Retina (tissue), 1 donor: ENCODE measurements around the gene FOXP1.
"Not testable (repeated sequence)": the region's sequence is repeated elsewhere in the genome, so short reads cannot be mapped to it uniquely, and the experiment has no call there.

Experiments used
- DNase-seq: peaks from one replicate; pipeline ENCODE4 v3.0.0-alpha.2; 2016

Gene FOXP1

DNA sequence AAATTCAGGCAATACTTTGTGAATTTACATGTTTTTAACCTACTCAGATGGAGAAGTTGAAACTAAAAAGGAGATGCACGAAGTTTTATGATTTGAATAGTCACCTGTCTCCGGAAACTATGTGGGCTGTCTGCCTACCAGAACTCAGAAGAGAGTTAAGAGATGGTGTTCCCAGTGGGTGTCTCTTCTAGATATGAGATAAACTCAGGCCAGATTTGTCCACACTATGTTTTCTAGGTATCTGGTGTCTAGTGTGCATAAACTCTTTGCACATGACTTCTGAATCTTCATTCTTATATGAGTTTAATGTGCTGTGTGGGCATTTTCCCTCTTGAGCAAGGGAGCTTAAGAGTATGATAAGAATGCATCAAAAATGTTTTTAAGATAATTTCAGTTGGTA is 222.8 kb downstream of the FOXP1 start:
- no peak for DNase-seq

DNA sequence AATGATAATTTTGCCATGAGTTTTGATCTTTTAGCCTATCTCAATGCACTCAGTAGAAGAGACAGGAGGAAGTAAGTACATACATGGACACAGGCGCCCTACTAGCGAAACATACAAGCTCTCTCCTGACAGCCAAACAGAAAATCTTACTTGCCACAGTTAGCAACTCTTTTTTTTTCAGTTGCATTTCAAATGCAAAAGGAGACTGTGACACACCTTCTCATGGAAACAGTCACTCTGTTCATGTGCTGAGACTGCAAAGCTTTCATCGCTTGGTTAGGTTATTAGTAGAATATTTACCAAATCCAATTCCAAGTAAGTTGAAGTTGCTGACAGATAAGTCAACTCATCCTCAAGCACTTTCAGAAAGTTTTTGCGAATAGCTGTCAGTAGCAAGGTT is 223.3 kb downstream of the FOXP1 start:
- no peak for DNase-seq

DNA sequence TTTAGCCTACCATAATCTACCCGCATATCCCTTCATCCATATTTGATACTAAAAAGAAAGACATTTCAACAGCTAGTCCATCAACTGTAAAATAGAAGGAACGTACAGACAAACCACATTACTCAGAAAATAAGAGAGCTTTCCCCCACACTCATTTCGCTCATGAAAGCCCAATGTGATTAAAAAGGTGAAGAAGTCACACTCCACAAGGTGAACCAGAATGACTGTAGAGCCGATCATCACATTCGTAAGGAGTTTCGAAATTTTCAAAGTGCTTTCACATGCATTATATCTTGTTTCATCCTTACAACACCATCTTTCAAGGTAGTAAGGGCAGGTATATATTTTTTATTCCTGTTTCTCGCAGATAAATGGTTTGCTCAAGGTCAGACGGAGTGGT is 225.3 kb downstream of the FOXP1 start:
- DNase-seq = no peak

DNA sequence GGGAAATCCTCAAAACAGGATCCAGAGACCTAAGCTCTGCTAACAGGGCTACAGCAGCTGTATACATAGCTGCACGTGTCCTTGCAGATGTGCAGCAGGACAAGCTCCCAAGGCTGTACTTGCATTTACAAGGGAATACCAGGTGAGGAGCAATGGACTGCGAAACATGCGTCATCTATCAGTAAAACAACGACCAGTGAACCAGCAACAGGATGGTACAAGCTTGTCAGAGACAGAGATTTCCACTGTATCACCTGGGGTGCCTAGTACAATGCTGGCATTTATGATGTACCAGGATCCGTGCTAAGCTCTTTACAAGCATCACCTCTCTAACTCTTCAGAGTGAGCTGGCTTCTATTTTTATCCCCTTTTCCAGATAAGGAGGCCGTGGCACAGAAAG is 227.3 kb downstream of the FOXP1 start:
- no peak for DNase-seq

DNA sequence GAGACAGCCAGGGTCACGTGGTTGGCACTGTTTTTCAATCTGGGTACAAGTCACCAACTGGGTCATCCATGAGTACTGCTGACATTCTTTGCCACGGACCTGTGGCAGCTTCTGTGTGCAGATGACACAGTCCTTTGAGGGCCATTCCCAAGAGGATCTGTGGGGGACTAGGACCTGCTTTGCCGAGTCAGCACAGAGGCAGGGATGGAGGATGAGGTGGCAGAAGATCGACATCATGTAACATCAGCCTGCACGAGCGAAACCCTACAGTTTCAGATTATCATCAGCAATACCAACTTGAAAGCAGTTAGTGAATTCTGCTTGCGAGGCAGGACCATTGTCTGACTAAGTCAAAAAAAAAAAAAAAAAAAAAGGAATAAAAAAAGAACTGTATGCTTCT is 227.7 kb downstream of the FOXP1 start:
- no peak for DNase-seq

DNA sequence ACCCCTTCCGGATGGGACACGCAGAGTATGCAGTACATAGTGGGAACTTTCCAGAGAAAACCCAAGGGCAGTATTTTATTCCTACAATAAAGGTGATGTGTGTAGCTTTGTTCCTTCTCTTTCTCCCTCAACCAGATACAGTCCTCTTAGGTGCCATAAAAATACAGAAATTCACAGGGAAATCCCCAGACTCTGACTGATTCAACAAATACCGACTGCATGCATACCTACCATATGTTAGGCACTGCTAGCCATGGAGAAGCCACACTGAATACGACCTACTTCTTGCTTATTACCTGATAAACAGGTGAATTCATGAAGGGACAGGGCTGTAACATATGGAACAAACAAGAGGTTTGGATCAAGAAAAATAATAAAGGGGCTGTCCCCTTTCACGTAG is 228.5 kb downstream of the FOXP1 start:
- DNase-seq = no peak

DNA sequence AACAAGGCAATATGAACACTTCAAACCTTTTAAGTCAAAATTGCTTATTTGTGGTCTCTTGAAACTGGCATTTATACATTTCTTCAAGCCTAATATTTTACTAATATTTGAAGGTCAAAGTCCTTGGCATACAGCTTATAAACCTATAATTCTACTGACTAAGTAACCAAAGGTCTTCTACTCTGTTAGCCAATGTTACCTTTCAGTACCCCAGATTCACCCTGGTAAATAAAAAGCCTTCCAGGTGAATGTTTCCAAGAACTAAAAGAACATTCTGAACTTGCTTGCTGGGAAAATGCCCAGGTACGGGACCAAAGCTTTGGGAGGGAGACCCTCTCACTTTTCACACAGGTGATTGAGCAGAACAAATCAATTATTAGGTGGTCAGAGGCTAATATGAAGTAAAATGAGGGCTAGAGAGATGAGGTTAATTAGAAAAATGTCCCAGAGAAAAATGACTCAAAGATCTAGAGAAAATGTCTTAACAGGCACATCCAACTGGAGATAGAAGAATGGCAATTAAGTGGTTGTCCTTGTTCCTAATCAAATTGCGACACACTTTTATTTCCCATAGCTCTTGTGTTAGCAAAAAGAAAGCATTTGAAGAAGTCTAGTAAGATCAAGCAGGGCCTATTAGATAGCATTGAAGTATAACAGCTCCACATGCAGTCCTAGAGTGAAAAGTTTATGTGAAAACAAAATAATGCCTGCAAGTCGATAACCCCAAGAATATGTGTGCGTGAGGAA is 232.0 kb downstream of the FOXP1 start:
- no peak for DNase-seq

DNA sequence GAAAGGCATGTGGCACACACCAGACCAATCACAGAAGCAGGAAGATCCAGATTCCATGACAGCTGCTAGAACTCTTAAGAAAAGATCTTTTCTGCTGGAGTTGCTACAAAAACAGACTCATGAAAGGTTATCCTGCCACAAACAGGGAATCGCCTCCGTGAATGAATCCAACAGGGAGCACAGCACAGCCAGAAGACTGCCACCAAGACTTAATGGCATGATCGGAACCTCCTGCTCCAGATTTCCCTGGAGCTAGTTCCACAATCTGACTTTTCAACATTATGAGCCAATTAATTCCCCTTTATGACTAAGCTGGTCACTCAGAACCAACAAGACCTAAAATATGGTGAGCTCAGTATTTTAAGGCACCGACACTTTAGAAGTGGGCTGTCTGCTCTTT is 232.5 kb downstream of the FOXP1 start:
- no peak for DNase-seq

DNA sequence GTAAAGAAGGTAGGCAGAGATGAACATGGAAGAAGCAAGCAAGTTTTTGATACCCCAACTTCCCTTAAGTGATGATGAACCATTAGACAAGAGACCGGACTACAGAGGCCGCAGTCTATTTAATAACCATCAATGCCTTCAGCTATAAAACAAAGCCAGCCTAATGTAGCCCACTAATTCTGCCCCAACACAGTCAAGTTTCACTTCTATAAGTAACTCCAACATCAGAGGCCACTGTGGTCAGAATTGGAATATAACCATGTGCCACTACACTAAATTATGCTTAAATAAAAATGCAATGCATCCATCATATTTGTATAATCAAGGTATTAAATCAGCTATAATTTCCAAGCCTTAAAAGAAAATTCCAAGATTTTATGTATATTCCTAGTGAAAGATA is 234.7 kb downstream of the FOXP1 start:
- no peak for DNase-seq

DNA sequence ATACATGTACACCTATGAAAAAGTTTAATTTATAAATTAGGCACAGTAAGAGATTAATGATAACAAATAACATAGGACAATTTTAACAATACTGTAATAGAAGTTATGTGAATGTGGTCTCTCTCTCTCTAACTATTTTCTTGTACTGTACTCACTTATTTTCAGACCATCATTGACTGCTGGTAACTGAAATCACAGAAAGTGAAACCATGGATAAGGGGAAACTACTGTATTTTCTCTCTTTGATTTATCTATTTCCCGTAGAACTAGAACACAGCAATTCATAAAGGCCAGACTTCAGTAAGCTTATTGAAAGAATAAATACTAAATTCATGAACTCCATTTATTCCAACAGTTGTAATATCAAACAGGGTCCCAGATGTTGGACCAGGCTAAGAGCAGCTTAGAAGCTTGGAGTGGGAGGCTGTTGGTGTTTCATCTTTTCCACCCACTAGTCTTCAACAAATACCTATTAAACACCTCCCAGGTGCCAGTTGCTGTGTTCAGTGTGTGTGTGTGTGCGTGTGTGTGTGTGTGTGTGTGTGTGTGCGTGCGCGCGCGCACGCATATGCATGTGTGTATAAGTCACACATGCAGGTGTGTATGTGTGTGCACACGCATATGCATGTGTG is 235.4 kb downstream of the FOXP1 start:
- no peak for DNase-seq

DNA sequence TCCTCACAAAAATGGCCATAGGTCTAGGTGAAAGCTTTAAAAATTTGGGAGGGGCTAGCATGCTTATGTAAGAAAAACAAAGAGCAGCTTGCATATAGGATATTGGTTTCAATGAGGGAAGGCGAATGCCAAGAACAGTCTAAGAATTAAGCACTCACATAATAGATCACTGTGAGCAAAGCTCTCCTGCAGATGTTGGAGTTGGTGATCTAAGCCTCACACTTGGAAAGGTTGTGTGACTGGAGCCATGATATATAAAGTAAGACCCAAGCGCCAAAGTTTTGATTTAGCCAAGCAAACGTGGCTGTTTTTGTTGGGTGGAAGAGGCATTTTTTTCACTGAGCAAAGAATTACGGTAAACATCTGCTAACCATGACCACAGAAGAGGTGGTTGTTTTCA is 237.5 kb downstream of the FOXP1 start:
- DNase-seq = no peak

DNA sequence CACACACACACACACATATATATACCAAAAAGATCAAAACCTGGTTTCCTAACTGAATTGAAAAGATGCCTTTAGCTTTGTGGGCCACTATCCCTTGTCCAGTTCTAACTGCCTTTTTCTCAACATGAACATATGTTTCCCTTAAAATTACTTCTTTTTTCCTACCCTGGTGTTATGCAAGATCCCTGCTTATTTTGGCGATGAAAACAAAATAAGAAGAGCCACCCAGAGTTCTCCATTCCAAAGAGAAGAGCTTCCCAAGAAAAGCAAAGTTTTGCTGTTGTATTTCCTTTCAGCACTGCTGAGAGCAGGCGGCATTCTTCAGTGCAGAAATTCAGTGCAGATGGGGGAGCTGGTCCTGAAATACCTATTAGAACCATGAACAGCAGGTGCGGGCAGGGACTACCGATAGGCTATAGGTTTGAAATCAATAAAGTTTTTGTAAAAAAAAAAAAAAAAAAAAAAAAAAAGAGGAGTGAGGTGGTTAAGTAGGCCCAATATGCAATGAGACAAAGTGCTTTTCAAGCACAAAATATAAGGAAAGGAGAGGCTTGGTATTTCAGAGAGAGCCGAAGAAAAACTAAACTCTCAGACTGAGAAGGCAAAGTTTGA is 238.0 kb downstream of the FOXP1 start:
- DNase-seq = no peak

DNA sequence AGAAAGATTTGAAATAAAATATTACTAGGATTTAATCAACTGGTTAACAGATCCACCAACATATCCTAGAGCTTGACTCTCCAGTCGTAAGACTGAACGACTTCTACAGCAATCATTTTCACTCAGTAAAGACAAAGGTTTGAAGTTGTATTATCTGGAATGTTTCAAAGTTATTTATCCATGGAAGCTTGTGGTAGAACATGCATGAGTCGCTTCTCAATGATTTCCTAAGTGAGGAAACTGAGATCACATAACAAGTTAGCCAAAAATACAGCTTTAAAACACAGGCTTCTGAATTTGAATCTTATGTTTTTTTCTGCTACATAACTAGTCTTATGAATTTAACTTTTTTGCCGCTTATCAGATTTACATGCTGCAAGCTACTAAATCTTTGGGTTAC is 241.8 kb downstream of the FOXP1 start:
- DNase-seq = no peak

DNA sequence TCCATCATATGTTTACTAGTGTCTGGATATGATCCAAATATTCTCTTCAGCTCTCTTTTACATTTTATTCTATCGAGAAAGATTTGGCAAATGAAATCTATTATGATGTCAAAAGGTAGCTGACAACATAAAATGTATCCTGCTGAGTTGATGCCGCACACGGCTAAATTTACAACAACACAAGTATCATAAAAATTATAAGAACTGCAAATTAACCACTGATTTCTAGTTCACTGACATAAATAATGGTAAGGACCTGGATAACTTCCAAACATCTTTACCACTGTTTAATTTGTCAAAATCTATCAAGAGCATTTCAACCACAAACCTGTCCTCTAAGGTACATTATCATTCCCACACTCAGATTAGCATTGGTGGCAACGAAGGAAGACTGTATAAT is 244.5 kb downstream of the FOXP1 start:
- no peak for DNase-seq

DNA sequence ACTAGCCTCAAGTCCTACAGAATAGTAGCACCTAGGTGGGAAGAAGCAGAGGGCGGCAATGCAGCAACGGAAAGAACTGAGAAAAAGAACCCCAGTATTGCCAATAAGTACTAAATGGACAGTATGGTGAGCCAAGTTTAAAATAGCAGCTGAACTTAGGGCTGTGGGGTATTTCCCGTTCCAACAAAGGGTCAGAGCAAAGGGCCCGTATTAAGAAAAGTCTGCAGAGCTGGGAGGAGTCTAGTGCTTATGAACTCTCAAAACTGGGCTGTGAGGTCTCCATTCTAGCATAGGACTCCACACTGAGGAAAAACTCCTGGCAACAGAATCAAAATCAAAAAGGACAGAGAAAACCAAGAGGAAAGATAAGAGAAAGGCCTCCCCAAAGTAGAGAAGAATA is 250.7 kb downstream of the FOXP1 start:
- no peak for DNase-seq

DNA sequence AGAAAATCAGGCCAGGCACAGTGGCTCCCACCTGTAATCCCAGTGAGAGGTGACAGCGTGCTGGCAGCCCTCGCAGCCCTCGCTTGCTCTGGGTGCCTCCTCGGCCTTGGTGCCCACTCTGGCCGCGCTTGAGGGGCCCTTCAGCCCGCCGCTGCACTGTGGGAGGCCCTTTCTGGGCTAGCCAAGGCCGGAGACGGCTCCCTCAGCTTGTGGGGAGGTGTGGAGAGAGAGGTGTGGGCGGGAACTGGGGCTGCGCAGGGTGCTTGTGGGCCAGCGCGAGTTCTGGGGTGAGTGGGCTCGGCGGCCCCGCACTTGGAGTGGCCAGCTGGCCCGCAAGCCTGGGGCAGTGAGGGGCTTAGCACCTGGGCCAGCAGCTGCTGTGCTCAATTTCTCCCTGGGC is 252.6 kb downstream of the FOXP1 start:
- DNase-seq = no peak

DNA sequence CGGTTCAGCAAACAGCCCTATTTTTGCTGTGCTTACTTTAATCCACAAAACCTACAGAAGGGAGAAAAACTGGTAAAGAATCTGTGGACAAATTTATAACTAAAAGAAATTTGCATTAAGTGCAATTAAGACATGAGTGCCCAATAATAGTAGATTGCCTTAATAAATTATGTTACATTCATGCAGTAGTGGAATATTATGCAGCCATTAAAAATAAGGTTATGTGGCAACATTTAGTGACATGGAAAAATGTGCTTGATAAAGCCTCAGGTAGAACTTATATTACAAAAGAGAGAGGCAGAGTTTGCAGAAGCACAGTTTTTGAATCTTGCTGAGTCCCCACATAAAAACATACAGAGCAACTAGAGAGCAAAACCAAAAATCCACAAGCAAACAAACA is 253.0 kb downstream of the FOXP1 start:
- no peak for DNase-seq

DNA sequence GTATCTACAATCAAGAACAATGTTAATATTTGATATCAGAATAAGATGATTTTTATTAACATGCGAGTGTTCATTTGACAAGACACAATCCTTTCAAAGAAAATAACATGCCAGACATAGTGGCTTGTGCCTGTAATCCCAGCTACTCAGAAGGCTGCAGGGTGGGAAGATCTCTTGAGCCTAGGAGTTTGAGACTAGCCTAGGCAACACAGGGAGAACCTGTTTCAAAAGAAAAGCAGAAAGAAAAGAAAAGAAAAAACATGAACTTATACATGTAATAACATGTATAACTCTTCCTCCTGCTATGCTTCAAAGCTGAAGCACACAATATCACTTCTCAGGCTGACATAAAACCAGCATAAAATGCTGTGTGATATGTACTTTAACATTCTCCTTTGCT is 253.7 kb downstream of the FOXP1 start:
- no peak for DNase-seq

DNA sequence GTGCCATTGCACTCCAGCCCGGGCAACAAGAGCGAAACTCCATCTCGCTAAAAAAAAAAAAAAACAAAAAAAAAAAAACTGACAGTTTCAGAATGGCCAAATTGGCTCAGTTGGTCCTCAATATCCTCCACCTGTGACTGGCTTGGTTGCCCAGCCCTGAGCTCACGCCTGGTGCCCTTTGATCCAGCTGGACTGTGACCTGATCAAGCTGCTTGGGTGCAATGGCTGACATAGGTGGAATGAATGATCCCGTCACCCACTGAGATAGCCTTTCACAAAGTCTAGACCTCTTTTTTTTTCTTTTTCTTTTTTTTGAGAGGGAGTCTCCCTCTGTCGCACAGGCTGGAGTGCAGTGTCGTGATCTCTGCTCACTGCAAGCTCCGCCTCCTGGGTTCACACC is 254.6 kb downstream of the FOXP1 start:
- DNase-seq = no peak

DNA sequence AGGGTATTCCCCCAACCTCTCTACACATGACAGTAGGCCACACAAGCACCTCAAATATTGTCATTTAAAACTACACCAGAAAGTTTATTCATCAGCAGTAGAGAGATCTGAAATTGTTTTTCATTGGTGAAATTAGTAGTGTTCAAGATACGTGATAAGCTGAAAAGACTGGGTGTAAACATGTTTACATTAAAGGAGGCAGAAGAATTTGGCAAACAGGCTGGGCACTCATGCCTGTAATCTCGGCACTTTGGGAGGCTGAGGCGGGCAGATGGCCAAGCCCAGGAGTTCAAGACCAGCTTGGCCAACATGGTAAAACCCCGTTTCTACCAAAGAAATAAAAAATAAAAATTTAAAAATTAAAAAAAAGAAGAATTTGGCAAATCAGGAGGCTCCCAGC is 255.6 kb downstream of the FOXP1 start:
- DNase-seq = no peak

DNA sequence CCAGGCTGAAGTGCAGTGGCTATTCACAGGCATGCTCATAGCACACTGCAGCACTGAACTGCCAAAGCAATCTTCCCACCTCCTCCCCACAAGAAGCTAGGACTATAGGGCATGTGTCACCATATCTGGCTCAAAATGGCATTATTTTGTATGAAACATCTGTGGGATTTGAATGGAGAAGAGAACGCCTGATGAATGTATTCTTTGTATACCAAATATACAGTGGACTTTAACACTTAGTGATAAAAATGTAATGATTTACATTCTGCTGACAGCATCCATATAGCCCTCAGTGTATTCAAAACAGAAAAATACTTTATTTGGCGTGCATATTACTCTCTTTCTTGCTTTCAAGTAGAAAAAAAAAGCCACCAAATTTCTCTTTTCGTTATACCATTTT is 257.8 kb downstream of the FOXP1 start:
- no peak for DNase-seq

DNA sequence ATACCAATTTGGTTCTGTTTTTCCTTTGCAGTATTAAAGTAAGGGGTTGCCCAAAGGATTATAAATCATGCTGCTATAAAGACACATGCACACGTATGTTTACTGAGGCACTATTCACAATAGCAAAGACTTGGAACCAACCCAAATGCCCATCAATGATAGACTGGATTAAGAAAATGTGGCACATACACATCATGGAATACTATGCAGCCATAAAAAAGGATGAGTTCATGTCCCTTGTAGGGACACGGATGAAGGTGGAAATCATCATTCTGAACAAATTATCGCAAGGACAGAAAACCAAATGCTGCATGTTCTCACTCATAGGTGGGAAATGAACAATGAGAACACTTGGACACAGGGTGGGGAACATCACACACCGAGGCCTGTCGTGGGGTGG is 259.3 kb downstream of the FOXP1 start:
- not testable (repeated sequence) for DNase-seq

DNA sequence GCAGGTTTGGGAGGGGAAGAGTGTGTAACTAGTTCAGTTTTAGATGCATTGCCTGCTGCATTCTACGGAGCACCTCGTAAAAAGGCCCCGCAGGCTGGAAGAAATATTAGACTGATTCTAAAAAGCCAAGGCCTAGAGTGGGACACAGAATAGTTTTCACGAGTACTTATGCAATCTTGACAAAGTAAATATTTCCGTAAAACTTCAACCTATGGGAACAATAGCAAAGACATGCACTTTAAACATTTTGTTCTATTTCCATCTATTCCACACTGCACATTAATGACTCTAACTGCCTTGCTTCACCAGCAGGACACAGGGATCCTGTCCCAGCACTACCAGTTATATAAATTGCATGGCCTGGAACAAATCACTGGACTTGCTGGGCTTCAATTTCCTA is 260.0 kb downstream of the FOXP1 start:
- DNase-seq = no peak

DNA sequence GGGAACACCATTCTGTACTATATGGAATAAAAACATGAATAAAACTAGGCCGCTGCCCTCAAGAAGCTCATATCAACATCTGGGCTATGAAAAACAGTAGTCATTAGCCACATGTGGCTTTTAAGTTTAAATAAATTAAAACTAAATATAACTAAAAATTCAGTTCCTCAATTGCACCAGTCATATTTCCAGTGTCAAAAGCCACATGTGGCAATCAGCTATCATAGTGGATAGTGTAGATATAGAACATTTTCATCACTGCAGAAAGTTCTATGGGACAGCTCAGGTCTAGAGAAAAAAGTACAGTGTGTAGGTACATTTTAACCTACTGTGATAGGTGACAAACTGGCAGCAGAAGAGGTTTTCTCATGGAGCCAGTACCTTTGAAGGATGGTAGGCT is 261.4 kb downstream of the FOXP1 start:
- no peak for DNase-seq

DNA sequence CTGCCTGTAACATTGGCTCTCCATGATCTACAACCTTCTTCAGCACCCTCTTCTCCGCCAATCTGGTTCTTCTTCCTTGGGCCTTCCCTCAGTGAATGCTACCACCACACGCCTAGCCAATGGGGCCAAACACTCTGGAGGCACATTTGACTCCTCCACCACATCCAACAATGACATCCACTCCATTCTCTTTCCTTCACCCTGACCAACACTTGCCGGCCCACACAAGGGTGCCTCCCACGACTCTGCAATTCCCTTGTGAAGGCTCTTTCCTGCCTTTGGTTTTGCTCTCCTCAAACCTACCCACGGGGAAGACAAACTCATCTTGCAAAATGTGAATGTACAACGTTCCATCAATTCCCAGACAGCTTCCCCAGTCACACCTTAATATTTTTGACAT is 263.8 kb downstream of the FOXP1 start:
- DNase-seq = no peak
